NCI-H748 (cell line): ENCODE measurements around the gene SCN4A.

Experiments
- DNase-seq: peaks from one replicate; lab custom pipeline; 2025; ENCODE audit not compliant: unreplicated experiment; lab: John Stamatoyannopoulos, UW

Gene SCN4A

DNA sequence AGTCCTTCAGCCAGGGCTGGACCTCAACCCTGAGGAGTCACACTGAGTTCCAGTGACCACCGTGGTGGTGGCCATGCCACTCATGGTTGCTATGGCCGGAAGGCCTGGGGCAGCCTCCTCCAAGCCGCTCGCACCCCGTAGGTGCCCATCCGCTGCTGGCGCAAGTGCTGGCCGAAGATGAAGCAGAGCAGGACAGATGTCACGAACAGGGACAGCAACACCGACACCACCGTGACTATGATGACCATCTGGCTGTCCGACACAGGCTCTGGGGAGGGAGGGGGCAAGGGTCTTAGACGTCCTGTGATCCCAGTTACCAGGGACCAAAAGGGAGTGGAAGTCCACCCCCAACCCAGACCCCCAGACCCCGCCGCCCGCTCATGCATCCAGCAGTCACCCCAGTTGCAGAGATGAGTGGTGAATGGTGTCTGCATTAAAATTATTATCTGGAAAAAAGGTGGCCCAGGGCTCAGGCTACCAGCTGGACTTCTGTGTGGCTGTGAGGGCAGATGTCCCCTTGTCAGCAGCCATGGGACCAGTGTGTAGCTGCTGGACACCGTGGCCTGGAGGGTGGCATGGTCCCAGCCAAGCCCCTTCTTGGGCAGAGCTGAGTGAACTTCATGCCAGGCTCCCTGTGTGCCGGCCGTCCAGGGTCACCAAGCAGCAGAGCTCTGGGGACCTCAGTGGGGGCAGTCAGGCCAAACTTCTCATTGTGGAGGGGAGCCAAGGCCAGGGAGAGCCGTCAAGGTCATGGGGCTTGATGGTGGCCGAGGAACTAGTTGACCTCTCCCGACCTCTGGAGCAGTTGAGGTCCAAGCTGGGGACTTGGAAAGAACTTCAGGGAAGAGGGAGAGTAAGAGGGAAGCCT lies 30.2 kb upstream of the SCN4A start:
- no peak for DNase-seq

DNA sequence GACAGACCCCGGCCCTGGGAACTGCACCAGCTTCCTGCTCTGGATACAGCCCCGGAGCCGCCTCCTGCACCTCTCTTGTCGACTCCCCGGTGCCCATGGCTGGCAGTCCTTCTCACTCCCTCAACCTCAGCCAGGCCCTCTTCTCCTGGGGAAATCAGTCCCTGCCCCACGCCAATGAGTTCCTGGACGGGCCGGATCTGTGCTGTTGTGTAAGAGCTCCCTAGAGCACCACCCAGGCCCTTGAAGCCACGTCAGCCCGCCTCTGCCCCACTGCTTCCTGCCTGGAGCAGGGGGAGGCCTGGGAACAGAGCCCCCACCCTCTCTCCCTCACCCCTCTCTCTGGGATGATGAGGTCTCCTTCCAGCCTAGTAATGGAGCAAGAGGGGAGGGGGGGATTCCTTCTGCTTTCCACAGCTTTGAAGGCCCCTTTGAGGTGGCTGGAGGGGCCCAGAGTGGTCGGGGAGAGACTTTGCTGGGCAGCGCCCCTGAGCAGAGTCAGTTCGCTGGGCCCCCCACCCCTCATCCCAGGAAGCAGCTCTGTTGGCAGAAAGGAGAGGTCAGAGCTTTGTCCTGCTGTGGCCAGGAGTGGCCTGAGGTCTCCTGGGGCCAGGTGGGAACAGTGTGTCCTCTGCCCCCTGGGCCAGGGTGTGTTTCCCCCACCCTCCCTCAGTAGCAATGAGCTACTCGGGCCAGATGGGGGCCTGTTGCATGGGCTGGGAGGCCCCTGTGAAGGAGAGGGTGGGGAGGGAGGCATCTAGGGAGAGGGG lies 29.2 kb upstream of the SCN4A start:
- no peak for DNase-seq

DNA sequence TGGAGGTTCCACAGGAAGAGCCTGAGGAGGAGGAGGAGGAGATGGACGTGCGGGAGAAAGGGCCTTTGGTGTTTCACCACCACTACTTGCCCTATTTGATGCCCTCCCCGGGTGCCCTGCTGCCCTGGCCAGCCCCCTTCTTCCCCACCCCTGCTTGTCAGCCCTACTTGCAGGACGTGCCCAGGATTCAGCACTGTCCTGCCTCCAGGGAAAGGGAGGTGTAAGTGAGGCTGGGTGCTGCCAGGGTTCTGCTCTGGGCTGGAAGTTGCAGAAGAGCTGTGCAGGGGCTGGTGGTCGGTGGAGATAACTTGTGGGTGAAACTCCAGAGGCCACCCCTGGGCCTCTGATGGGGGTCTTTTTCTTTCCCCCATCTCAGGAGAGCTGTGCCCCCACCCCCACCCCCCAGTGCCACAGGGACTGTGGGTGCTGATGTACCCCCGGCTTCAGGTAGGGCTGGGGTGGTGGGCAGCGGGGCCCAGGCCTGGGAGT lies 28.4 kb upstream of the SCN4A start:
- DNase-seq = no peak

DNA sequence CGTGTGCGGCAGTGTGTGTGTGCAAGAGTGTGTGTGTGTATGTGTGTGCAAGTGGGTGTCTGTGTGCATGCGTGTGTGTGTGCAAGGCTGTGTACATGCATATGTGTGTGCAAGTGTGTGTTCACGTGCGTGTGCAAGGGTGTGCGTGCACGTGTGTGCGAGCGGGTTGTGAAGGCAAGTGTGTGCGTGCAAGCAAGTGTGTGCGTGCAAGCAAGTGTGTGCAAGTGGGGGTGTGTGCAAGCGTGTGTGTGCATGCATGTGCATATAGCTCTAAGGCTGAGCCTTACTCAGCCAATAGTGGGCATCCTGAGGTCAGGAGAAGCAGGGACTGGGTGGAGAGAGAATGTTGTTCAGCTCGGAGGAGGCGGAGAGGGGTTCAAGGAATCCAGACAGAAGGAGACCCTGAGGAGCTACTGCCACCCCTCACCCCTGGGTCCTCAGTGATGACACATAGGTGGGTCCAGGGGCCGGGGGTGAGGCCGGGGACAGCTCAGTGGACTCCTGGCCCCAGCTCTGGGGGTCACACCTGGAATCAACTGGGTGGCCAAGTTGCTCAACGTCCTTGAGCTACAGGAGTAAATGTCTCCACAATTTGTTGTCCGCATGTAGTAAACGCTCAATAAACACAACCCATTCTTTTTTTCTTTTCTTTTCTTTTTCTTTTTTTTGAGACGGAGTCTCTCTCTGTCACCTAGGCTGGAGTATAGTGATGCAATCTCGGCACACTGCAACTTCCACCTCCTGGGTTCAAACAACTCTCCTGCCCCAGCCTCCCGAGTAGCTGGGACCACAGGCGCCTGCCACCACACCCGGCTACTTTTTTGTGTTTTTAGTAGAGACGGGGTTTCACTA lies 27.2 kb upstream of the SCN4A start:
- DNase-seq = no peak

GRCh38 chr17:63998721-63999679 lies 26.3 kb upstream of the SCN4A start:
- peak; percentile 31 for DNase-seq

DNA sequence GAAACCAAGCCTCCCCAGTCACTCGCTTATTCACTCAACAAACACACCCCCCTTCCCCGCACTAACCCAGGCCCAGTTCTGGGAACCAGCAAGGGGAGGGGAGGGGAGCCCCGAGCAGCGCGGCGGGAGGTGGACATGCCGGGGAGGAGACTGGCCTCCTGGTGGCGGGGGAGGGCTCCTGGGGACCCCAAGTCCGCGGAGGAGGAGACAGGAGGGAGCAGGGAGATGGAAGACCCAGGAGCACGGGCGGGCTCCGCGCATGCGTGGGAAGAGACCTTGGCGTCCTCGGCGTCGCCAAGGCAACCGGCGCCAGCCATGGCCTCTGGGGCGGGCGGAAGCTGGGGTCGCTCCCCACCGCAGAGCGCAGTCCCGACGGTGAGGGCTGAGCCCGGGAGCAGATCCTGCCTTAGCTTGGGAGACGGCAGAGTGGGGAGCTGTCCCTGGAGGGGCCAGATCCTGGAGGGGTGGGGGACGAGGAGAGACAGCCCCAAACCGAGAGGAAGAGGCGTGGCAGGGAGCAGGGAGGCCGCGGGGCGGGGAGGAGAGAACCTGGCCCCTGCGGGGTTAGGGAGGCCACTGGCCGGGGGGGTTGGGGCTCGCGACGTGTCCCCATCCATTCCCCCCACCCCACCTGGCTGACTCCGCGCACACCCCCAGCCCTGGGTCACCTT lies 25.5 kb upstream of the SCN4A start, which contains the start of gene PRR29:
Gene PRR29, plus strand, starts transcription at position 302 of the 671 bp plus-strand sequence. Its CDS starts 14 bp downstream, at position 316.
- DNase-seq = peak; percentile 91

- no peak for DNase-seq
Observed at GRCh38 chr17:63997341-63998048, 24.8 kb upstream of the SCN4A start.

DNA sequence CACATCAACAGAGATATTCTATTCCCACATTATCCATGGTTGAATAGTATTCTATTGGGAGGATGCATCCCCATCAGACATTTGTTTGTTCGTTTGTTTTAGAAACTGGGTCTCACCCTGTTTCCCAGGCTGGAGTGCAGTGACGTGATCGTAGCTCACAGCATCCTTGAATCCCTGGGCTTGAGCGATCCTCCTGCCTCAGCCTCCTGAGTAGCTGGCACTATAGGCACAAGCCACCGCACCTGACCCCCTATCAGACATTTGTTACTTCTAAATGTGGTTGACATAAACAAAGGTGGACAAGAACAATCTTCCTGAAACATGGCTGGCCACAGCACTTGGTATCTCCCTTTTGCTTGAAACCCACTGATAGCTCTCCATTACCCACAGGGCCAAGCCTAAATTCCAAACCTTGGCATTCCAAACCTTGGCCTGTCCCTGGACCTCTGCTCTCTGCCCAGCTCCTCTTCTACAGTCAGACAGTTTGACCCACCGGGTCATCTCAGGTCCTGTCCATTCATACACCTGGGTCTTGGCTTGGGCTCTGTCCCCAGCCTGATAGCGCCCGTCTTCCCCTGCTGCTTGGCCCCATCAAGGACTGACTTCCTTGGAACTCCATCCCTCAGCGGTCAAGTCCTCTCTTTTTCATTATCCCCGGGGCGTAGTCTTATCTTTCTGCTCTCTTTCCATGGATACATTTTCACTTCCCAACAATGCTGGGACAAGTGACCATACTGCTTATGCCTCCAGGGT lies 23.9 kb upstream of the SCN4A start:
- DNase-seq = no peak

GRCh38 chr17:63995626-63996025 lies 22.9 kb upstream of the SCN4A start:
- DNase-seq = no peak

GRCh38 chr17:63993368-63993985 lies 20.8 kb upstream of the SCN4A start:
- no peak for DNase-seq

DNA sequence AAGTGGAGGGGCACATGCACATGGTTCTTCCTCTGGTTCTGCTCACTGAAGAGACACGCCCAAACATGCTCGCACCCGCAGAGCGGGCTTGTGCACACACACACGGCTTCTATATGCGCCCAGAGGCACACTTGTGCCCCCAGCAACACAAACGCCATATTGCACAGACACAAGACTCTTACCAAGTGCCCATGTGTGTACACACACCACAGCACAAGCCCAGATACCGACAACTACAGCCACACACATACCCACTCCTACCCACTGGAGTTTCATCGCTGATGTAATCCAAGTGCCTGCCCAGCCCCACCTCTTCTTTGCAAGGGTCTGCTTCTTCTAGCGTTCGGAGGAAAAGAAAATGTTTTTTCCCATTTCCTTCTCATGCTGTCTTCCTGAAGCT lies 18.9 kb upstream of the SCN4A start:
- no peak for DNase-seq

- DNase-seq = no peak
Observed at GRCh38 chr17:63989622-63990345, 17.1 kb upstream of the SCN4A start.

DNA sequence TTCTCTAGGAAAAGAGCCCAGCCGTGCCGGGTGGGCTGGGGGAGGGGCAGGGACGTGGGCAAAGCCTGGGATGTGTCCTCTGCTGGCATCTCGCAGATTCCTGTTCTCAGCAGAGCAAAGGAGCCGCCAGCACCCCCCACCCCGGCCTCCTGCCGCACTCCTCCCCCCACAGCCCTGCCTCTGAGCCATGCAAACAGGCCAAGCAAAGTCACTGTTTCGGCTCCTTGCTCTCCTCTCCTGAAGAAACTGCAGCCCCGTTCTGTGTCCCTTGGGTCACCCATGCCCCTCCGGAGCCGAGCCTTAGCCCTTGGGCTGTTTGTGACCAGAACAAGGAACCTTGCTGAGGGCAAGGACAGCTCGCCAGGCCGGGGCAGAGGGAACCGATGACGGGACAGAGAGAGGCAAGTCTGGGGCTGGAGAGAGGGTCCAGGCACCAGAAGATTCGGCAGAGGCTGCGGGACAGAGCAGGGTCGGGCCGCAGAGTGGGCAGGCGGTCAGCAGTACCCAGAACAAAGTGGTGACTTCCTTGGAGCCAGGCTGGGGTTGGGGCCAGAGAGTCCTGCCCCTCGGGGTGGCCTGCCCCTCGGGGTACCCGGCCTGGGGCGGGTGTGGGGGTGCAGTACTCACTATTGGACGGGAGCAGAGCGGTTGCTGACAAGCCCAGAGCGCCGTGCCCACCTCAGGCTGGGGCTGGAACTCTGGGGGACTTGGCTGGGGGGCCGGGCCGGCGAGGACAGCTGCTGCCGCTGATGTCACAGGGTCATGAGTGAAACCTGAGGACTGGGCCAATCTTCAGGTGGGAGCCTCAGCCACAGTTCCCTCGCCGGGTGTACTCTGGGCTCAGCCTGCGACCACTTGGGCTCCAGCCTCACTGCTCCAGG lies 16.3 kb upstream of the SCN4A start:
- DNase-seq = no peak

- no peak for DNase-seq
Observed at GRCh38 chr17:63988127-63988478, 15.4 kb upstream of the SCN4A start.

- DNase-seq = no peak
Observed at GRCh38 chr17:63987221-63988126, 14.8 kb upstream of the SCN4A start.
